Cardiac fibroblast (primary cell): ENCODE data around the gene TRMT44.

Experiments
- DNase-seq, 2 donors: peaks; one replicate each; pipeline versions ENCODE4 v3.0.0 to v3.0.0-alpha.2; 2010; ENCODE audit warnings: low read depth in 2 of 2
- H3K4me3 ChIP-seq, 2 donors: replicated peaks in 1 of 2; 1 replicate in 1 of 2; 2 replicates in 1 of 2; pipeline ENCODE4 v1.5.1; 2011; ENCODE audit warnings: low read depth in 2 of 2, low read length in 2 of 2, mild to moderate bottlenecking in 2 of 2, moderate library complexity in 1 of 2
- CTCF ChIP-seq: IDR thresholded peaks from one replicate; pipeline ENCODE4 v1.5.1; 2011; ENCODE audit warnings: low read depth, mild to moderate bottlenecking, low read length, inconsistent platforms

TRMT44 gene

DNA sequence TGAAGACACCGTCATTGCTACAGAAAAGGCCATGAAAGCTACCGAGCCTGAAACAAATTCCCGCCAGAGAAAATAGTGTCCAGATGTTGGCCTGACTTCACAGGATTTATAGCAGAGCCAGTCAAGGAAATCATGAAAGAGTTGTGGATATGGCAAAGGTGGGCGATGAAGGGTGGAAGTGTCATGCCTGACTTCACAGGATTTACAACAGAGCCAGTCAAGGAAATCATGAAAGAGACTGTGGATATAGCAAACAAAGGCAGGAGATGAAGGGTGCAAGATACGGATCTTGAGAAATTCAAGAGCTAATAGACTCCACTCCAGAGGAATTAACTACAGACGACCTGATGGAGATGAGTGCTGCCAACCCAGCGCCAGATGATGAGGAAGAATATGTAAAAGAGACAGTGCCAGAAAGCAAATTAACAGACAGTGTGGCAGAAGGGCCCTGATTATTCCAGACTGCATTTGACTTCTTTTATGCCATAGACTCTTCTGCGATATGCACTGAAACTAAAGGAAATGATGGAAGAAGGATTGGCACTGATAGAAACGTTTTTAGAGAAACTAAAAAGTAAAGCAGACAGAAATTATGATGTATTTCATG lies 17.2 kb downstream of the TRMT44 start:
- DNase-seq = no peak
- no peak overlapping the region for H3K4me3 ChIP-seq
- no peak for TF ChIP-seq CTCF

- no peak for DNase-seq
- TF ChIP-seq CTCF = no peak
- no peak overlapping the region for H3K4me3 ChIP-seq
Measured at GRCh38 chr4:8459867-8460445, 19.4 kb downstream of the TRMT44 start.

GRCh38 chr4:8461086-8461485 lies 20.5 kb downstream of the TRMT44 start:
- no peak for DNase-seq
- TF ChIP-seq CTCF = no peak
- no peak overlapping the region for H3K4me3 ChIP-seq

GRCh38 chr4:8461616-8462015 lies 21.0 kb downstream of the TRMT44 start:
- no peak overlapping the region for H3K4me3 ChIP-seq
- DNase-seq = no peak
- TF ChIP-seq CTCF = no peak

- TF ChIP-seq CTCF = no peak
- no peak overlapping the region for H3K4me3 ChIP-seq
- DNase-seq = no peak
Measured at GRCh38 chr4:8463811-8464210, 23.2 kb downstream of the TRMT44 start.

- DNase-seq = no peak
- no peak for TF ChIP-seq CTCF
- H3K4me3 ChIP-seq = no peak overlapping the region
Measured at GRCh38 chr4:8464381-8464780, 23.8 kb downstream of the TRMT44 start.
